Colon (tissue), 2 donors: ENCODE measurements around the gene SEMA4C.
"Not testable (repeated sequence)": the region's sequence is repeated elsewhere in the genome, so short reads cannot be mapped to it uniquely, and the experiment has no call there.

Source experiments
- FAIRE-seq: peaks from 2 replicates; lab custom pipeline; 2012; peaks lifted over from hg19 to GRCh38; lab: Jason Lieb, UNC
- donor health status: control.
- donor health status: control.

SEMA4C gene

DNA sequence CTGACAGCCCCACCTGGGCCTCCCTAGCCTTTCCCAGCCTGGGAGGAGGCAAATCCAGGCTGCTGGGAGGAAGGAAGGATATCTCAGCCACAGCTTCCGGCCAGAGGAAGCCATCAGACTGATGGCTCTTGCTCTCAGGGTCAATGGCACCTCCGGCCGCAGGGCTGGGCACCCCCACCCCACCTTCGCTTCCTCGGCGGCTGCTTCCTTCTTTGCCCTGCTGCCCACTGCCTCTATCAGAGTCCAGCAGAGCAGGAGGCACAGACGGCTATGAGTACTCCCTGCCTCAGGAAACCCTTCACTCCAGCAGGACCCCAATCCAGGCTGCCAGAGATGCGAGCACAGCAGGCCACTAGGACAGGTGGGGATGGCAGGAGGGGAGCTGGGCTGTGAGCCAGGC, 3.3 kb downstream of the SEMA4C start:
- no peak for FAIRE-seq

DNA sequence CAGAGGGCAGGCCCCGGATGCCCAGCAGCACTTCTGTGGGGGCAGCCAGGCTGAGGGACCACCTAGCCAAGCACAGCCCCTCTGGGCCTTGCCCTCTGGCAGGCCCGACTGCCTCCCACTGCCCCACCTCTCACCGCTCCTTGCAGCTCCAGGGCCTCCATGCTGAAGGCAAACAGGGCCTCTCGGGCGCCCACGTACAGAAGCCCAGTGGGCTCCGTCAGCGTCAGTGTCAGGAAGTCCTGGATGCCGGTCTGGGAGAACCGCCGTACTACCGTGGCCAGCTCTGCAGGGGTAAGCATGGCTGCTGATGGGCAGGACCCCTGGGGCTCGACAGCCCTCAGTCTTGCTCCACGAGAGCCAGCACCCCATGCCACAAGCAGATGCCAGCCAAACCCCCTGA, 3.7 kb downstream of the SEMA4C start:
- FAIRE-seq = no peak

GRCh38 chr2:96865654-96866053, 4.2 kb downstream of the SEMA4C start:
- no peak for FAIRE-seq

GRCh38 chr2:96864343-96865091, 5.4 kb downstream of the SEMA4C start:
- FAIRE-seq = no peak

GRCh38 chr2:96863575-96864342, 6.1 kb downstream of the SEMA4C start:
- FAIRE-seq = no peak

- FAIRE-seq = not testable (repeated sequence)
These were observed 6.8 kb downstream of the SEMA4C start for GRCh38 chr2:96863056-96863455.

DNA sequence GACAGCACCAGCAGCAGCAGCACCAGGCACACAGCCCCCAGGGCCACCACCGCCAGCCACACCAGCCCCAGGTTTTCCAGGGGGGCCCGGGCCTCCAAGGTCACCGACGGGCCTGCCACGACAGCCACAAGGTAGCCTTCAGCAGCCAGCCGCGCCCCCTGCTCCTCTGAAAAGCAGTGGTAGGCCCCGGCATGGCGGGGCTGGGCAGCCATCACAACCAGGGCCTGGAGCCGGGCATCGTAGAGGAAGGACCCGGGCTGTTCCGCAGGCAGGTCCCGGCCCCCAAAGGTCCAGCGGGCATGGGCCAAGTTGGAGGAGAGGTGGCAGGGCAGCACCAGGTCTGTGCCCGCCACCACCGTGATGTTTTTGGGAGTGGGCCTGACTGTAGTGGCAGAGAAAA, 8.8 kb downstream of the SEMA4C start:
- no peak for FAIRE-seq

- no peak for FAIRE-seq
These were observed 9.5 kb downstream of the SEMA4C start for GRCh38 chr2:96860065-96861029.

DNA sequence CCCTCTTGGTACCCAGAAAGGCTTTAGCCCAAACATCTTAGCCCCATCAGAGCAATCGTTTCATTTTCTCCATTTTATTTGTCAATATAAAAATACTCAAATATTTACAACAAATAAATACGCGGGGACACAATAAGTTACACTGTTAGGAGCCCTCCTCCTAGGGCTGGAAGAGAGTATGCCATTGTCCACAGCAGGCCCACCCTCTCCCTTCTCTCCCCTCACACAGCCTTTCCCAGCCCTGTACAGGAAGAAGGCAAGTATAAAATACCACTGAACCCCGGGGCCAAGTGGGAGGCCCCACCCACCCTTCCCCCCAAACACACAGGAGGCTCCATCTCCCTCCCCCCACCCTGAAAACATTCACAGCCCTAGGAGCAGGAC, 10.2 kb downstream of the SEMA4C start:
- FAIRE-seq = no peak

- FAIRE-seq = no peak
These were observed 10.7 kb downstream of the SEMA4C start for GRCh38 chr2:96859099-96859649.

DNA sequence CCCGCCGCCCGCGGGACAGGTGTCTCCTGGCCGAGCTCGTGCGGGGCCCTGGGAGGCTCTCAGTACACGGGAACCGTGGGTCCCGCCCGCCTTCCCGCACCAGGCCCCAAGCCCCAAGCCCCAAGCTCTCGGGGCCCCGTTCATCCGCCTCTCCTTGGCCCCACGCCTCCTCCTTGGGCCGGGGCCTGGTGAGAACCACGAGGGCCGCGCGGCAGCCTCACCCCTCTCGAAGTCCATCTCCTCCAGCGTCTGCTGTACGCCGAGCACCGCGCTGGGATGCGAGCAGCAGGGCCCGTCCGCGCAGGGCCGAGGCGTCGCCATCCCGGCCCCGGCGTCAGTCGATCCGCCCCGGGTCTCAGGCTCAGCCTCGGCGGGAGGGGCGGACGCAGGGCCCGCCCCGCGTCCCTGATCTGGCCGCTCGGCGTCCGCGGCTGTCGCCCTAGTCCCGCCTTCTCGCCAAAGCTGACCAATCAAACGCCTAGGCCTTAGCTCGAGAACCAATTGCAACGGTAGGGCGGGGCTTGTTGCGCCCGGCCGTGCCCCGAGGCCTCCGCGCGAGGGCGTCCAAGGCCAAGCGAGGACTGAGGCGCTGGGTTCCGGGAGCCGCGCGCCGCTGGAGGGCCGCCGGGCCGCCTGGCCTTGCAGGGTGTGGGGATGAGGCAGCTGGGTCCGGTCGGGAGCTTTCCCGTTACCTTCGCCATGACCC, 12.1 kb downstream of the SEMA4C start, which contains the start of gene ANKRD39:
TSS of gene ANKRD39 (minus strand) at position 350 of the 706 bp plus-strand sequence. CDS start at position 321, 29 bp downstream.
- FAIRE-seq = no peak

DNA sequence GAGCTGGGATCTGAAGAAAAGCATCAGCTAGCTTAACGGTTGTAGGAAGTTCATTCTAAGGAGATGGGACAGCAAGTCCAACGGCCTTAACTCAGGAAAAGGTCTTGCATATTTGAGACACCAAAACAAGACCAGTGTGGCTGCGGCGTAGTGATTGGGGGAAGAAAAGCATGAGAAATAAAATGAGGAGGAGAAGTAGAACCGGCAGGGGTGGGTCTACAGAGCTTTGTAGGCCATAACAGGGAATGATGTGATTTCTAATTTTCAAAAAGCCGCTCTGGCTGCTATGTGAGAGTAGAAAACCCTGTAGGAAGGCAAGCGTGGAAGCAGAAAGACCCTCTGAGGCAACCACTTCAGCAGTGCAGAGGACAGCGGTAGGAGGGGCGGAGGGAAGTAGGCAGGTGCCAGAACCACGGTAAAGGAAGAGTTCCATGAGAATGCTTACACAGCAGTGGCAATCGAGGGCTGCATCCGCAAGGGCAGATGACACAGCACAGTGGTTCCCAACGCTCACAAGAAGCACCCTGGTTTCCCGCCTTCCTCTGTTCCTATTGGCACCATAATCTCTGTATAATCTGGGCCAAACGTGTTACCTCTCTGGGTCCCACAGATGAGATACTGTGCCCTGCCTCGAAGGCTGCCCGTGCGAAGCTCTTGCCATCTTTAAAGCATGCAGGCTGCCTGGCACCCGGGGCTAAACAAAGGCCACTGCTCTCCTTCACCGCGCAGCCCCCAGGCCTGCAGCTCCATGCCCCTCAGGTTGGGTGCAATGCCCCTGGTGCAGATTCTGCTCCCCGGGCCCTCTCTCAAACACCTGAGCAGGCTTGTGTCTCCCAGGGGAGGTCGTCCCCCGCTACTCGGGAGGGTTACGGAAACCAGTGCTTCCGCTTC, 12.9 kb downstream of the SEMA4C start:
- no peak for FAIRE-seq

- FAIRE-seq = no peak
These were observed 16.6 kb downstream of the SEMA4C start for GRCh38 chr2:96853321-96853720.

DNA sequence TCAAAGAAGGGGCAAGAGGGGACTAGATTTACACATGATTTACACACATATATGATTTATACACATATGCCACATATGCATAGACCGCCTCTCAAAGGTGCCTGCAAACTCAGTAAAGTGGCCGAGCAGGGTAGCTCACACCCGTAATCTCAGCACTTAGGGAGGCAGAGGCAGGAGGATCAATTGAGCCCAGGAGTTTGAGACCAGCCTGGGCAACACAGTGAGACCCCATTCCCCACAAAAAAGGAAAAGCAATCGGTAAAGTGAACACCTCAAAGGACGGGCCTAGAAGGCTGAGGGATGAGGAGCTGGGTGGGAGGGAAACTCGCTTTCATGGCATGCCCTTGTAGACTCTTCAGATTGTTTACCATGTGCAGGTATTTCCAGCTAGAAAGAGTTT, 17.2 kb downstream of the SEMA4C start:
- FAIRE-seq = no peak

DNA sequence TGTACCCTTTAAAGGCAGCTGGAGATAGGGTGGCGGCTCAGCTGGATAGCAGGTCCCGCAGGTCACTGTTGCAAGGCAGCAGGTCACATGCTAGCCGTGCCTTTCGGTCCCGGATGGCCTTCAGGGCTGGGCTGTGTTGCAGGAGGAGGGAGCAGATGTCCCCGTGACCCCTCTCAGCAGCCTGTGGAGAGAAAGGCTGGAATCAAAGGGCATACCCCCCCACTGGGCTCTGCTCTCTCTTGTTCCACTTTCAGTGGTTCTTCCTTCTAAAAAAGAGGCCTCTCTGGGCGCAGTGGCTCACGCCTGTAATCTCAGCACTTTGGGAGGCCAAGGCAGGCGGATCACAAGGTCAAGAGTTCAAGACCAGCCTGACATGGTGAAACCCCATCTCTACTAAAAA, 21.6 kb downstream of the SEMA4C start:
- no peak for FAIRE-seq

DNA sequence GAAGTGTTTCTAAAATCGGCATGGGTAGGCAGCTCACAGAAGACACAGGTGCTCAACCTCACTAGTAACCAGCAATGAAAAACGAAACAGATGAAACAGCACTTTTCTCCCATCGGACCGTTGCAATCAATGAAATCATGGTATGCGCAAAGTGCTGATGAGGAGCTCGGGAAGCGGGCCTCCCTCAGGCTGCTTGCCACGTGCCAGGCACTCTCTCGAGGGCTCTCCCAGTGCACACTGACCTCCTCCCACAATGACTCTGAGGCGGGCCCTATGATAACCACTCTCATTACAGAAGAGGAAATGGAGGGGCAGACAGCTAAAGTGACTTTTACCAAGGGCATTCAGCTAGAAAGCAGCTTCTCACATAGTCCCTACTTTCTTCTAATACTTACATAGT, 22.3 kb downstream of the SEMA4C start:
- FAIRE-seq = no peak

DNA sequence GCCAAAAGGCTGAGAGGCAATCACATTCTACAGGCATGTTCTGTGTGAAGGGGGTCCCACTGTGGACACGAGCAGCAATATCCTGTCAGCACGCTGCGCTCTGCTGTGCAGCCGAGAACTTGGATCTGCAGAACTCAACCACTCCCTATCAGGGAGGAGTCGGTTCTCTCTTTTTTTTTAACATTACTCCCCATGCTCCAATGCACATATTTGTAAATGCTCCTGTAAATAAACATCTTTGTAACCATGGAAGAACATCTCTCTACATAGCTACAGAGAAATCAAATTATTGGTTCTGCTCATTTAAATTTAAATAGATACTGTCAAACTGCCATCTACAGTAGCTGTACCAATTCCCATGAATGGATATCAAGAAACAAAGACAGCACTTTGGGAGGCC, 23.1 kb downstream of the SEMA4C start:
- FAIRE-seq = no peak

GRCh38 chr2:96844405-96844808, 25.5 kb downstream of the SEMA4C start:
- no peak for FAIRE-seq

DNA sequence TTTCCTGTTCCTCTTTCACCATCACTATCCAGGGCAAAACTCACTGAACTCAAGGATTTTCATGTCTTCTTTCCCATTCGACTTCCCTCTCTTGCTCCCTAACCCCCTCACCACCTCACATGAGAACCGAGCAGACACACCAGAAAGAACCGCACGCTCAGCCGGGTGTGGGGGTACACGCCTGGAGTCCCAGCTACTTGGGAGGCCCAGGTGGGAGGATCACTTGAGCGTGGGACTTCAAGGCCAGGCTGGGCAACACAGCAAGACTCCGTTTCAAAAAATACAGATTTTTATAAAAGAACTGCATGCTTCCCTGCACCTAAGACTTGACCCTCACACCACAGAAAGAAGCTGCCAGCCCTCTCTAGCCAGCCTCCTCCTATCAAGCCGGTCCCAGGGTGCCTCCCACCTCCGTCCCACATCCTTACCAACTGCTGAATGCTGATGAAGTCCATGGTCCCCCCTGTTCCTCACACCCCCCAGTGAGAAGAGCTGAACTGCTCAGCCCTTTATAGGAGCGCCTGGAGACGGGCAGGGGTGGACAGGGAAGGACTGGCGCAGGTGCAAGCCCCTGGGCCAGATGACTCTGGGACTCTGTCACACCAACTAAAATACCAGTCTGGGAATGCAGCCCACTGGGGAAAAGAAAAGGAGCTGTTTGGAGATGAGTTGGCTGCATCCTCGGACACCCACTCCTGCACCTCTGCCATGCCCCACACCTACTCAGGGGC, 26.2 kb downstream of the SEMA4C start, which contains the start of gene ANKRD23:
TSS of gene ANKRD23 (minus strand) at position 484 of the 731 bp plus-strand sequence. CDS start at position 455, 29 bp downstream.
- FAIRE-seq = no peak

GRCh38 chr2:96842600-96842999, 27.3 kb downstream of the SEMA4C start:
- no peak for FAIRE-seq
